Spleen (tissue), 11 donors: Measurements from ENCODE around the gene EVC2. TPM values are rescaled to one million over a fixed set of nuclear protein-coding genes. Genes with fewer than 3 reads are reported as not detected.
A peak's percentile ranks its signal among the peaks of the same experiment; 100 is the strongest.

Experiments
- DNase-seq: peaks from one replicate; pipeline ENCODE4 v3.0.0-alpha.2; 2020
- H3K27ac ChIP-seq, 8 donors: fragments of 200-600 bp; sonication (generic) in 7 of 8; 1 replicate in 4 of 8; 2 replicates in 4 of 8; pipeline versions ENCODE4 v1.5.0 to v1.8.0; 2016 to 2021; ENCODE audit warnings: inconsistent platforms in 4 of 8, mild to moderate bottlenecking in 4 of 8, moderate library complexity in 1 of 8
- H3K27me3 ChIP-seq, 7 donors: fragments of 200-600 bp; sonication (generic) in 6 of 7; replicated peaks in 1 of 7; 1 replicate in 4 of 7; 2 replicates in 3 of 7; pipeline versions ENCODE4 v1.5.0 to v1.8.0; 2016 to 2021; ENCODE audit warnings: inconsistent platforms in 3 of 7, mild to moderate bottlenecking in 1 of 7
- H3K36me3 ChIP-seq, 6 donors: fragments of 200-600 bp; sonication (generic) in 5 of 6; 1 replicate in 4 of 6; 2 replicates in 2 of 6; pipeline versions ENCODE4 v1.5.0 to v1.8.0; 2016 to 2021; ENCODE audit warnings: inconsistent platforms in 2 of 6
- H3K4me1 ChIP-seq, 6 donors: fragments of 200-600 bp; sonication (generic) in 5 of 6; 1 replicate in 3 of 6; 2 replicates in 3 of 6; pipeline versions ENCODE4 v1.5.0 to v1.8.0; 2016 to 2021; ENCODE audit warnings: inconsistent platforms in 3 of 6
- H3K4me3 ChIP-seq, 8 donors: fragments of 200-600 bp; sonication (generic) in 7 of 8; 1 replicate in 4 of 8; 2 replicates in 4 of 8; pipeline versions ENCODE4 v1.5.0 to v1.8.0; 2016 to 2021; ENCODE audit warnings: inconsistent platforms in 4 of 8, mild to moderate bottlenecking in 4 of 8, moderate library complexity in 2 of 8
- H3K9me3 ChIP-seq, 8 donors: fragments of 200-600 bp; sonication (generic) in 7 of 8; 1 replicate in 4 of 8; 2 replicates in 4 of 8; pipeline versions ENCODE4 v1.5.0 to v1.8.0; 2016 to 2021; ENCODE audit warnings: inconsistent platforms in 4 of 8
- POLR2A ChIP-seq, 3 donors: fragments of 450-650 bp; IDR thresholded peaks; one replicate each; pipeline ENCODE4 v1.5.1; 2017; ENCODE audit warnings: antibody characterized with exemption in 3 of 3, mild to moderate bottlenecking in 1 of 3
- POLR2AphosphoS5 ChIP-seq, 3 donors: sonication (generic); formaldehyde crosslinking; IDR thresholded peaks; one replicate each; pipeline ENCODE4 v1.5.1; 2017; ENCODE audit warnings: antibody characterized with exemption in 3 of 3
- WGBS, 5 donors: extraction: QIAGEN DNeasy Blood & Tissue Kit in 3 of 5; methylation state at CpG; one replicate each; pipeline versions ENCODE4 v1.1.5 to v1.1.7; 2013 to 2018; 5-methylcytosine and 5-hydroxymethylcytosine counted together
- intact Hi-C: fragments of 100-400 bp; cut with DNase I; formaldehyde crosslinking; loops from one replicate; pipeline ENCODE4 v1.15.0; 2023; ENCODE audit warnings: low total_unique reads
- polyA plus RNA-seq, 3 donors: library from polyadenylated mRNA; stranded (reverse); fragments of 200-250 nt; gene quantifications; one replicate each; pipeline ENCODE4 v1.2.1, GENCODE V29; 2013
- total RNA-seq, 7 donors: library from RNA; depleted of rRNA in 3 of 7; stranded (reverse); fragments of >200 nt in 3 of 7; fragmentation: NEBNext Ultra II Directional in 4 of 7; extraction: Animal tissue kit (Norgen Biotek cat#: 25700) in 4 of 7; gene quantifications; one replicate each; pipeline versions ENCODE4 v1.1.0 to v1.2.1, GENCODE V29; 2016 to 2021
- TF ChIP-seq, protein P1 (sequence below), 11 experiments: fragments of 200-600 bp in 7 of 11; fragments of 450-650 bp in 4 of 11; sonication (generic) in 4 of 11; IDR thresholded peaks in 8 of 11; conservative IDR thresholded peaks in 3 of 11; 1 replicate in 7 of 11; 2 replicates in 4 of 11; pipeline versions ENCODE4 v1.4.0 to v1.8.0; 2016 to 2021; ENCODE audit warnings: antibody characterized with exemption in 11 of 11, inconsistent platforms in 4 of 11, mild to moderate bottlenecking in 1 of 11
- donor health status: healthy with polysubstance abuse.
- donor health status: DM: no; HTN: no; CAD: no; lungs with moderate emphysema.
- donor health status: DM: no; HTN: no; CAD: no.
- donor health status: Bipolar disorder and iron deficiency.
- donor health status: healthy.
- donor health status: DM: no; HTN: no; CAD: no.
- donor health status: DM: yes; HTN: yes; CAD: no.

Gene EVC2
- total and polyA plus RNA-seq, 10 donors, result 0.30 to 4.4 (median 2.6) TPM

DNA sequence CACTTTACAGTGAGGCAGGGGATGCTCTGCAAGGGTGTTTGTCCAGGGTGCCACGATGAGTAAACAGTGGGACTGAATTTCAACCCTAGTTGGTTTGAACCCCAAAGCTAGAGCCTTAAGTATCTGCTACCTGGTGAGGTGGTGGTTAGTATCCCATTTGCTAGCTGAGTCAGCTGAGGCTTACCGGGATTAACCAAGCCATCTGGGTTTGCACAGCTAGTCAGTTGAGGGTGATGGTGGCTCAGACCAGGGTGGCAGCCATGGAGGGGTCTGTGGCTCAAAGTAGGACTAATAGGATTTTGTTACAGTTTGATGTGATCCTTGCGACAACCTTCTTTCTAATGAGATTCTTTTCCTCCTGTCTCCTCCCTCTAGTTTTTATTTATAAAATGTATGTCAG, 4.6 kb upstream of the EVC2 start:
- Histone ChIP-seq H3K9me3 (peaks cover 3 to 30% (median 18%) of the 10 kb centered on the region in 8 donors), H3K4me3 (no peak overlapping the region), H3K36me3 (no peaks in the 10 kb centered on the region), H3K27me3 (peaks cover 0 to 54% (median 35%) of the 10 kb centered on the region in 7 donors), H3K4me1 (peaks cover 0 to 15% (median 7%) of the 10 kb centered on the region in 6 donors), H3K27ac (no peak overlapping the region)
- intact Hi-C loops, result no loop called here
- WGBS, 5 donors, result 88 to 96% (median 91%) methylated on average over 3 of the region's 3 CpGs
- TF ChIP-seq POLR2A (IDR thresholded peaks at IDR 0.05) (no peak), POLR2AphosphoS5 (IDR thresholded peaks at IDR 0.05) (no peak)
- TF ChIP-seq, protein P1, sequence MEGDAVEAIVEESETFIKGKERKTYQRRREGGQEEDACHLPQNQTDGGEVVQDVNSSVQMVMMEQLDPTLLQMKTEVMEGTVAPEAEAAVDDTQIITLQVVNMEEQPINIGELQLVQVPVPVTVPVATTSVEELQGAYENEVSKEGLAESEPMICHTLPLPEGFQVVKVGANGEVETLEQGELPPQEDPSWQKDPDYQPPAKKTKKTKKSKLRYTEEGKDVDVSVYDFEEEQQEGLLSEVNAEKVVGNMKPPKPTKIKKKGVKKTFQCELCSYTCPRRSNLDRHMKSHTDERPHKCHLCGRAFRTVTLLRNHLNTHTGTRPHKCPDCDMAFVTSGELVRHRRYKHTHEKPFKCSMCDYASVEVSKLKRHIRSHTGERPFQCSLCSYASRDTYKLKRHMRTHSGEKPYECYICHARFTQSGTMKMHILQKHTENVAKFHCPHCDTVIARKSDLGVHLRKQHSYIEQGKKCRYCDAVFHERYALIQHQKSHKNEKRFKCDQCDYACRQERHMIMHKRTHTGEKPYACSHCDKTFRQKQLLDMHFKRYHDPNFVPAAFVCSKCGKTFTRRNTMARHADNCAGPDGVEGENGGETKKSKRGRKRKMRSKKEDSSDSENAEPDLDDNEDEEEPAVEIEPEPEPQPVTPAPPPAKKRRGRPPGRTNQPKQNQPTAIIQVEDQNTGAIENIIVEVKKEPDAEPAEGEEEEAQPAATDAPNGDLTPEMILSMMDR (IDR thresholded peaks at IDR 0.05 in 8 of 11, conservative IDR thresholded peaks at IDR 0.05 in 3 of 11), result no peak
- DNase-seq, result no peak

DNA sequence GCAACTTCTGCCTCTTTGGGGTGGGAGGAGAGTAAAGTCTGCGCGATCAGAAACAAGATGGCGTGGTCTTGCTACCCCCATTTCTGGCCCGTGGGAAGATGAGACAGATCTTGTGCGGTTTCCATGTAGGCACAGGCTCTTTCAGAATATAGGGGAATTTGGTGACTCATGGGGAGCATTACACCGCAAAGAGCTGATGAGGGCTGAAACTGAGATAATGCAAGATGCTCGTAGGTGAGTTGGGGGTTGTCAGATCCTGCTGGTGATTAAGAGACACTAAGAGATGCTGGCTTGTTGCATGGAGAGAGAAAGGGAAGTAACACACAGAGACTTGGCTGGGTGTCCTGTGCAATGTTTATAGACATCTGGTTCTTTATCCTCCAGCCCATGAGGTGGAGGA, 4.2 kb upstream of the EVC2 start:
- peaks cover 3 to 30% (median 18%) of the 10 kb centered on the region in 8 donors for H3K9me3 ChIP-seq
- DNase-seq, result no peak
- peak overlapping the region in 1 of 8 donors; percentile 68 for H3K4me3 ChIP-seq
- intact Hi-C loops, result no loop called here
- H3K27ac ChIP-seq, result no peak overlapping the region
- H3K4me1 ChIP-seq, result peaks cover 0 to 19% (median 9%) of the 10 kb centered on the region in 6 donors
- peaks cover 0 to 58% (median 39%) of the 10 kb centered on the region in 7 donors for H3K27me3 ChIP-seq
- no peaks in the 10 kb centered on the region for H3K36me3 ChIP-seq
- no peak for TF ChIP-seq POLR2AphosphoS5 (IDR thresholded peaks at IDR 0.05)
- TF ChIP-seq, protein P1 (IDR thresholded peaks at IDR 0.05 in 8 of 11, conservative IDR thresholded peaks at IDR 0.05 in 3 of 11), result no peak
- TF ChIP-seq POLR2A (IDR thresholded peaks at IDR 0.05), result no peak
- WGBS, 5 donors, result 74 to 94% (median 82%) methylated on average over 7 of the region's 7 CpGs

DNA sequence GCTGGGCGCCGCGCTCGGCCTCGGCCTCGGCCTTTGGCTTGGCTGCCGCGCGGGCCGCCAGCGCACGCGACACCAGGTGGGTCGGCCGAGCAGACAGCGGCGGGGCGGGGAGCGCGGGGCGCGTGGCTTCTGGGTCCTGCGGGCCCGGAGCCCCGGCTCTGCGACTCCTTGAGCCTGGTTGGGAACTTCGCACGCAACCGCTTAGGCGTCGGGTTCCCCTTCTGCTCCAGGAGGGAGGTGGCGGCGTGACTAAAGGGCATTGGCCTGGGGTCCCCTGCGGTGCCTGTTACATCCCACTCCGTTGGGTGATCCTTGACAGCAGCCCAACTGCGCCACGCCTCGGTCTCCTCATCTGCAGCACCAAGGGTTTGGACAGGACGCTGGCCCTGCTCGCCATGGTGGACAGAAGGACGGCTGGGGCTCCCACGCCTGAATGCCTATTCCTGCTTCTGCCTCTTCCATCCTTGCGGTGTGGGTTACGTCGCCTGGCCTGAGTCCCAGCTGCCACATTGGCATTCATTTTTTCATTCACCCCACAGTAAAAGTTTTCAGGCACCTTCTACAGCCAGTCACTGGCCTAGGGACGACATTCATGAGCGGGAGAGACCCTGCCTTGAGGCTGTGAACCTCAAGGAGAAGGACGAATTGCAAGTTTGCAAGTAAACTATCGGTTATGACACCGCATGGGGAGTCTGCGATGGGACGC, 3.3 kb upstream of the EVC2 start:
- intact Hi-C loops, result no loop called here
- H3K36me3 ChIP-seq, result no peaks in the 10 kb centered on the region
- H3K9me3 ChIP-seq, result peaks cover 3 to 30% (median 18%) of the 10 kb centered on the region in 8 donors
- H3K4me3 ChIP-seq, result peak overlapping the region in 7 of 8 donors; percentile 2 to 68 (median 30)
- TF ChIP-seq POLR2AphosphoS5 (IDR thresholded peaks at IDR 0.05) (no peak), POLR2A (IDR thresholded peaks at IDR 0.05) (no peak)
- TF ChIP-seq, protein P1 (IDR thresholded peaks at IDR 0.05 in 8 of 11, conservative IDR thresholded peaks at IDR 0.05 in 3 of 11), result no peak
- peak overlapping the region in 2 of 8 donors; percentile 8 to 63 for H3K27ac ChIP-seq
- peaks cover 0 to 27% (median 9%) of the 10 kb centered on the region in 6 donors for H3K4me1 ChIP-seq
- 22 to 53% (median 26%) methylated on average over 21 to 52 of the region's 52 CpGs for whole genome bisulfite sequencing, 5 donors
- H3K27me3 ChIP-seq, result peaks cover 0 to 67% (median 47%) of the 10 kb centered on the region in 7 donors
- DNase-seq, result no peak

DNA sequence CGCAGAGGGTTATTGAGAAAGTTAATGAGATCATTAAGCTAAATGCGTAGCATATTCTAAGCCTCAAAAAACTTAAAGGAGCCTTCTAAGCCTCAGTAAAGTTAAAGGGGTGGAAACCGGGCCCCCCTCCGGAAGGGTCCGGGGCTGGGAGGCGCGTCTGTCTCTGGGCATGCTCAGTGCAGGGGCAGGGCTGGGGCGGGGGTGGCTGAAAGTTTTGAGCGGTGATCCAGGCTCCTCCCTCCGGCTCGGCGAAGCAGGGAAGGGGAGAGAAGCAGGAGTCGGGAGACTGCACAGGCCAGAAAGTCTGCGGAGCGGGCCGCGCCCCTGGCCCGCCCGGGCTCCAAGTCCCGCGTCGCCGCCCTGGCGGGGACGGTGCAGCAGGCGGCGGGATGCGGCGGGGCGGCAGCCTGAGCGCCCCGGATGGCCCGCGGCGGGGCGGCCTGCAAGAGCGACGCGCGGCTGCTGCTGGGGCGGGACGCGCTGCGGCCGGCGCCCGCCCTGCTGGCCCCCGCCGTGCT, 2.7 kb upstream of the EVC2 start, which contains the start of gene EVC:
Gene EVC, plus strand, starts transcription at position 241 of the 518 bp plus-strand sequence. Its CDS starts 180 bp downstream, at position 421.
- Histone ChIP-seq H3K4me1 (peaks cover 0 to 29% (median 9%) of the 10 kb centered on the region in 6 donors), H3K36me3 (no peaks in the 10 kb centered on the region), H3K27ac (peak within 1 kb of the TSS in 5 of 8 donors; percentile 7 to 63 (median 41)), H3K9me3 (peaks cover 3 to 24% (median 18%) of the 10 kb centered on the region in 8 donors), H3K27me3 (peaks cover 0 to 71% (median 47%) of the 10 kb centered on the region in 7 donors), H3K4me3 (peak within 1 kb of the TSS; percentile 5 to 68 (median 28))
- WGBS, 5 donors, result 1 to 5% (median 2%) methylated on average over 13 to 49 of the region's 49 CpGs
- DNase-seq, result no peak
- TF ChIP-seq POLR2AphosphoS5 (IDR thresholded peaks at IDR 0.05) (peak in 1 of 3 donors; percentile 18), POLR2A (IDR thresholded peaks at IDR 0.05) (no peak)
- intact Hi-C loops, result no loop called here
